Keratinocyte (primary cell): ENCODE measurements around the gene AIDA. TPM values are rescaled to one million over a fixed set of nuclear protein-coding genes. Genes with fewer than 3 reads are reported as not detected.

Experiments used
- DNase-seq: peaks from one replicate; pipeline ENCODE4 v3.0.0-alpha.2; 2011; ENCODE audit warnings: low read depth, missing footprints, low spot score
- FAIRE-seq: peaks from 2 replicates; lab custom pipeline; 2011; peaks lifted over from hg19 to GRCh38; lab: Jason Lieb, UNC
- H2AFZ ChIP-seq: 2 replicates; pipeline ENCODE4 v1.6.0; 2012; ENCODE audit warnings: low read length, control low read depth, inconsistent platforms; ENCODE audit not compliant: control insufficient read depth
- H3K27ac ChIP-seq: 2 replicates; pipeline ENCODE4 v1.5.1; 2011; ENCODE audit warnings: low read length; ENCODE audit not compliant: control insufficient read depth, insufficient read depth
- H3K27me3 ChIP-seq: 3 replicates; pipeline ENCODE4 v1.6.0; 2011; ENCODE audit warnings: low read length; ENCODE audit not compliant: control insufficient read depth, insufficient read depth; ENCODE audit errors: extremely low read depth
- H3K36me3 ChIP-seq, 2 experiments: 2 replicates in 1 of 2; 3 replicates in 1 of 2; pipeline ENCODE4 v1.5.1; 2011; ENCODE audit warnings: low read length in 2 of 2, mild to moderate bottlenecking in 1 of 2; ENCODE audit not compliant: control insufficient read depth in 2 of 2, insufficient read depth in 2 of 2; ENCODE audit errors: extremely low read depth in 1 of 2
- H3K4me1 ChIP-seq: 3 replicates; pipeline ENCODE4 v1.5.1; 2011; ENCODE audit warnings: low read length; ENCODE audit not compliant: control insufficient read depth, insufficient read depth; ENCODE audit errors: extremely low read depth
- H3K4me2 ChIP-seq: 3 replicates; pipeline ENCODE4 v1.6.0; 2011; ENCODE audit warnings: low read depth, low read length; ENCODE audit not compliant: control insufficient read depth, insufficient read depth; ENCODE audit errors: extremely low read depth
- H3K4me3 ChIP-seq, 3 experiments: fragments of 200-600 bp in 1 of 3; sonication (generic) in 1 of 3; 2 replicates in 2 of 3; 3 replicates in 1 of 3; pipeline ENCODE4 v1.5.1; 2011 to 2016; ENCODE audit warnings: low read length in 3 of 3, mild to moderate bottlenecking in 3 of 3, control low read depth in 2 of 3, inconsistent platforms in 1 of 3, low read depth in 1 of 3, mixed read lengths in 1 of 3, mixed run types in 1 of 3, moderate library complexity in 1 of 3; ENCODE audit not compliant: control insufficient read depth in 2 of 3, insufficient read depth in 2 of 3; ENCODE audit errors: extremely low read depth in 1 of 3
- H3K79me2 ChIP-seq: 2 replicates; pipeline ENCODE4 v1.6.0; 2012; ENCODE audit warnings: low read length; ENCODE audit not compliant: control insufficient read depth, insufficient read depth
- H3K9ac ChIP-seq: 3 replicates; pipeline ENCODE4 v1.6.0; 2011; ENCODE audit warnings: low read length; ENCODE audit not compliant: control insufficient read depth, insufficient read depth; ENCODE audit errors: extremely low read depth
- H3K9me1 ChIP-seq: 3 replicates; pipeline ENCODE4 v1.6.0; 2011; ENCODE audit warnings: low read length; ENCODE audit not compliant: control insufficient read depth, insufficient read depth; ENCODE audit errors: extremely low read depth
- H3K9me3 ChIP-seq: 2 replicates; pipeline ENCODE4 v1.5.1; 2012; ENCODE audit warnings: low read depth, low read length; ENCODE audit not compliant: control insufficient read depth
- H4K20me1 ChIP-seq: 3 replicates; pipeline ENCODE4 v1.6.0; 2011; ENCODE audit warnings: low read length; ENCODE audit not compliant: control insufficient read depth, insufficient read depth; ENCODE audit errors: extremely low read depth
- EZH2 ChIP-seq: IDR thresholded peaks from one replicate; pipeline ENCODE4 v1.6.1; 2012; ENCODE audit warnings: inconsistent platforms, mild to moderate bottlenecking, low read length, moderate library complexity
- dilution Hi-C: fragments of 300-500 bp; cut with MboI; formaldehyde crosslinking; loops from one replicate; pipeline ENCODE4 v1.7.0; 2020; ENCODE audit warnings: low sequenced_read_pairs; ENCODE audit not compliant: extremely low pct_ligation_motif_present
- polyA plus RNA-seq, 5 experiments: library from polyadenylated mRNA; depleted of rRNA in 3 of 5; stranded (reverse) in 3 of 5; stranded (forward) in 1 of 5; unstranded in 1 of 5; fragments of >200 nt; gene quantifications; 1 replicate in 1 of 5; 2 replicates in 3 of 5; 3 replicates in 1 of 5; pipeline versions ENCODE4 v1.2.1 to v1.2.3, GENCODE V29; 2011 to 2012; ENCODE audit warnings: missing spikeins in 2 of 5, low read depth in 1 of 5, low replicate concordance in 1 of 5
- TF ChIP-seq, protein P1 (sequence below), 3 experiments: IDR thresholded peaks in 1 of 3; conservative IDR thresholded peaks in 1 of 3; optimal IDR thresholded peaks in 1 of 3; 2 replicates in 2 of 3; 3 replicates in 1 of 3; pipeline versions ENCODE3 to v1.5.1; 2011; ENCODE audit warnings: low read length in 3 of 3, mild to moderate bottlenecking in 3 of 3, moderate library complexity in 2 of 3, control low read depth in 1 of 3, inconsistent platforms in 1 of 3; ENCODE audit not compliant: insufficient read depth in 2 of 3; ENCODE audit errors: extremely low read depth in 1 of 3

Gene AIDA
- polyA plus RNA-seq, 1 donor (not counting 4 experiments of a cell fraction or from before 2014, with no cell fraction given) = 86.8 TPM

DNA sequence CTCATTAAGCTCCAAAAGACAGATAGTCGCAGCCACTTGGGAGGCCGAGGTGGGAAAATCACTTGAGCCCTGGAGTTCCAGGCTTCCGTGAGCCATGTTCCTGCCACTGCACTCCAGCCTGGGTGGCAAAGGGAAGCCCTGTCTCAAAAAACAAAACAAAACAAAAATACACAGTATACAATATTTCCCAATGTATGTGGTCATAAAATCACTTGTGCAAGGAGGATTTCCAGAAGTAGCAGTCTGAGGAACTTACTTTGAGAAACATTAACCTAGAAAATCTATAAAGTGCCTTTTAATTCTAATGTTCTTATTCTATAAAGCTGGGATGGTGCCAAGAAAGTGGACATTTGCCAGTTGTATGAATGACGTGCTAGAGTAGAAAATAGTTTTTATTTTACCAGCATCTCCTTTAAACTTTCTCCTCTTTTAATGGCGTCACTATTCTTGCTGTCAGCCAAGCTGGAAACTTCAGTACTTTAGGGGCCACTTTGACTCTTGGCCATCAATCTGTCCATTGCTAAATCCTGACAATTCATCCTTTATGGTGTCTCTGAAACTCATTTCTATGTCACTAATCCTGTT is 47.3 kb upstream of the AIDA start:
- Histone ChIP-seq H3K36me3 (no peaks in the 10 kb centered on the region), H3K9me1 (no peaks in the 10 kb centered on the region), H3K79me2 (no peaks in the 10 kb centered on the region), H3K27ac (no peak overlapping the region), H3K4me3 (no peak overlapping the region), H3K4me2 (no peak overlapping the region), H3K9ac (no peak overlapping the region), H3K4me1 (peaks cover 8% of the 10 kb centered on the region), H2AFZ (no peak overlapping the region), H3K27me3 (no peaks in the 10 kb centered on the region), H4K20me1 (no peaks in the 10 kb centered on the region), H3K9me3 (no peaks in the 10 kb centered on the region)
- FAIRE-seq = no peak
- DNase-seq = no peak
- TF ChIP-seq, protein P1, sequence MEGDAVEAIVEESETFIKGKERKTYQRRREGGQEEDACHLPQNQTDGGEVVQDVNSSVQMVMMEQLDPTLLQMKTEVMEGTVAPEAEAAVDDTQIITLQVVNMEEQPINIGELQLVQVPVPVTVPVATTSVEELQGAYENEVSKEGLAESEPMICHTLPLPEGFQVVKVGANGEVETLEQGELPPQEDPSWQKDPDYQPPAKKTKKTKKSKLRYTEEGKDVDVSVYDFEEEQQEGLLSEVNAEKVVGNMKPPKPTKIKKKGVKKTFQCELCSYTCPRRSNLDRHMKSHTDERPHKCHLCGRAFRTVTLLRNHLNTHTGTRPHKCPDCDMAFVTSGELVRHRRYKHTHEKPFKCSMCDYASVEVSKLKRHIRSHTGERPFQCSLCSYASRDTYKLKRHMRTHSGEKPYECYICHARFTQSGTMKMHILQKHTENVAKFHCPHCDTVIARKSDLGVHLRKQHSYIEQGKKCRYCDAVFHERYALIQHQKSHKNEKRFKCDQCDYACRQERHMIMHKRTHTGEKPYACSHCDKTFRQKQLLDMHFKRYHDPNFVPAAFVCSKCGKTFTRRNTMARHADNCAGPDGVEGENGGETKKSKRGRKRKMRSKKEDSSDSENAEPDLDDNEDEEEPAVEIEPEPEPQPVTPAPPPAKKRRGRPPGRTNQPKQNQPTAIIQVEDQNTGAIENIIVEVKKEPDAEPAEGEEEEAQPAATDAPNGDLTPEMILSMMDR (optimal IDR thresholded peaks at IDR 0.05 in 1 of 3, IDR thresholded peaks at IDR 0.05 in 1 of 3, conservative IDR thresholded peaks at IDR 0.05 in 1 of 3; ENCODE audit: extremely low read depth in 1 of 3, insufficient read depth in 2 of 3, low read length in 3 of 3) = no peak
- dilution Hi-C loops = no loop called here

DNA sequence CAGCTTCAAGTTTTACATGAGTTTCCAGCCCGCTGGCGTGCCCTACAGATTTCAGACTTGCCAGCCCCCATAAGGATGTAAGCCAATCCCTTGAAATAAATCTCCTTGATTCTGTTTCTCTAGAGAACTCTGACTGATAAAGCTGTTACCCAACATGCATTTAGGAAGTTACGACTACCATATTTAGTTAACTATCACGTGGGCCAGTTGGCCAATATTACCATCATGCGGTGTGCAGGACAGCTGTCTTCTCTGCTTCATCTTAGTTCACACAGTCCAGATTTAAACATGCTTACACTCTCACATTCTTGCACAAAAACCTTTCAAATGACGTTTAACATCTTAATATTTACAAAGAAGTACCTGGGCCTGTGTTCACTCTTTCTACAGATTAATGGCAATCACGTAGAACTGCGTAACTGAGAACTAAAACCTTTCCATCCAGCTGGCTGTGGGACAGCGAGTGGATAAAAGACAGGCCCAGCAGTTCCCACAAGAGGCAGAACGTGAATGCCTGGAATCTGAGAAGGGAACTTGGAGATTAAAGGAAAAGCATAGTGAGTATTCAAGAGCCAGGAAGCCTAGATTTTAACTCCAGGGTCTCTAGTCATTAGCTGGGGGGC is 45.5 kb upstream of the AIDA start:
- no peaks in the 10 kb centered on the region for H3K9me1 ChIP-seq
- FAIRE-seq = no peak
- peaks cover 15% of the 10 kb centered on the region for H3K4me1 ChIP-seq
- H3K9me3 ChIP-seq = no peaks in the 10 kb centered on the region
- TF ChIP-seq, protein P1 (optimal IDR thresholded peaks at IDR 0.05 in 1 of 3, IDR thresholded peaks at IDR 0.05 in 1 of 3, conservative IDR thresholded peaks at IDR 0.05 in 1 of 3; ENCODE audit: extremely low read depth in 1 of 3, insufficient read depth in 2 of 3, low read length in 3 of 3) = no peak
- no peak for TF ChIP-seq EZH2
- no peaks in the 10 kb centered on the region for H4K20me1 ChIP-seq
- no peak overlapping the region for H2AFZ ChIP-seq
- H3K4me3 ChIP-seq = no peak overlapping the region
- H3K4me2 ChIP-seq = no peak overlapping the region
- H3K79me2 ChIP-seq = no peaks in the 10 kb centered on the region
- no peak overlapping the region for H3K27ac ChIP-seq
- H3K9ac ChIP-seq = no peak overlapping the region
- no peaks in the 10 kb centered on the region for H3K27me3 ChIP-seq
- H3K36me3 ChIP-seq = no peaks in the 10 kb centered on the region
- dilution Hi-C loops = no loop called here
- DNase-seq = no peak
